GM18520 (cell line): ENCODE measurements around the gene C1orf116.
"Not testable (repeated sequence)": the region's sequence is repeated elsewhere in the genome, so short reads cannot be mapped to it uniquely, and the experiment has no call there.

ENCODE experiments used
- ATAC-seq: cut with Tn5 transposase; IDR thresholded peaks from one replicate; pipeline ENCODE4 v1.9.1; 2021; ENCODE audit not compliant: unreplicated experiment

C1orf116 gene

GRCh38 chr1:207059881-207060280, 27.3 kb upstream of the C1orf116 start:
- ATAC-seq: no peak

- ATAC-seq: no peak
These were observed 26.6 kb upstream of the C1orf116 start for GRCh38 chr1:207058878-207059867.

DNA sequence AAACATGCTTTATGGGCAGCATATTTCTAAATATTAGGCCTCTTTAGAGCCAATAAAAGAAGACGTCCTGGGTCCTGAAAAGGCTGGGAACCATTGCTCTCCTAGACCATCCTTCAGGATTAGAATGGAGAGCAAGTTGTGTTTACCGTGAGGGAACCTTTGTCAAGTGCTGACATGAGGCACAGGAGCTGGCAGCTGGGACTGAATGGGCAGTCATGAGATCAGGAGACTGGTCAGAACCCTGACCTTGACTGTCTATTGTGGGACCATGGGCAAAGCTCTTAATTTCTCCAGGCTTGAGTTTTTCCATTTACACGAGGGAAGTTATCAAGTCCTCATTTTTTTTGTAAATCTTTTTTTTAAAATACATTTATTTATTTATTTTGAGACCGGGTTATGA, 25.7 kb upstream of the C1orf116 start:
- ATAC-seq: no peak

DNA sequence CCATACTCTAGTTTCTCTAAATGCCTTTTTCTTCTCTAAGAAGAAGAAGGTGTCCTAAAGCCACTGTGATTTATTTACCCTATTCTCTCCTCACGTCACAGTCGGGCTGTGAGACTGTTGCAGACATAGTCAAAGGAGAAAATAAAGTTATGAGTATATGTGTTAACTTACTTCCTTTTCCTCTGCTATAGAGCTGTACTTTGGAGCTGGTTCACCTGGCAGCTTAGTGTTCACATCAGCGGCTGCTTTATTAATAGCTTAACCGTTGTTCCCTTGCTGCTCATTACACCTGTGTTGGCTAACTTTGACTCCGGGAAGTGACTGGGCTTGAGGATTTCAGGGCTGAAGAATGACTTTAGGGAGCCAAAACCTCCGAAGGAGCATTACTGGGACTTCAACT, 24.1 kb upstream of the C1orf116 start:
- no peak for ATAC-seq

- ATAC-seq: no peak
These were observed 22.9 kb upstream of the C1orf116 start for GRCh38 chr1:207055386-207056001.

DNA sequence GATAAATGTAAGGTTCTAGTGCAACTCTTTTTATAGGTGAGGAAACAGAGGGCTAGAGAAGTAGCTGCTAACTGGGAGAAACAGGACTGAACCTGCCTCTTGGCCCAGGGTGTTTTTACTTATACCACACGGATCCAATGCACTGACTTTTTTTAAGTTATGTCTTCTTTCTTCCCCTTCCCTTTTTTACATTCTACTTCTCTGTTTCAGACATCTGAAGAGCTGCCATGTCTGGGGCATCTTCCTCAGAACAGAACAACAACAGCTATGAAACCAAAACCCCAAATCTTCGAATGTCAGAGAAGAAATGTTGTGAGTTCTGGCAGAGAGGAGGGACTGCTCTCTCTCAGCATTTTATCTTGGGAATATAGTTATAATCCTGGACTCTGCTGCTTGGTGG, 21.9 kb upstream of the C1orf116 start:
- ATAC-seq: no peak

- ATAC-seq: peak; percentile 65
These were observed 20.6 kb upstream of the C1orf116 start, which contains the start of gene PFKFB2 for GRCh38 chr1:207052911-207053769. TSS of gene PFKFB2 (plus strand) at chr1:207053275. CDS start at chr1:207054718, 1,443 bp downstream.

- no peak for ATAC-seq
These were observed 18.8 kb upstream of the C1orf116 start, which contains the start of gene YOD1 for GRCh38 chr1:207051191-207051943. TSS of gene YOD1 (minus strand) at chr1:207051208. CDS start at chr1:207051030, 178 bp downstream.

GRCh38 chr1:207050480-207051190, 18.1 kb upstream of the C1orf116 start:
- ATAC-seq: peak; percentile 49

GRCh38 chr1:207049974-207050391, 17.4 kb upstream of the C1orf116 start:
- no peak for ATAC-seq

- ATAC-seq: no peak
These were observed 17.0 kb upstream of the C1orf116 start for GRCh38 chr1:207049514-207049913.

DNA sequence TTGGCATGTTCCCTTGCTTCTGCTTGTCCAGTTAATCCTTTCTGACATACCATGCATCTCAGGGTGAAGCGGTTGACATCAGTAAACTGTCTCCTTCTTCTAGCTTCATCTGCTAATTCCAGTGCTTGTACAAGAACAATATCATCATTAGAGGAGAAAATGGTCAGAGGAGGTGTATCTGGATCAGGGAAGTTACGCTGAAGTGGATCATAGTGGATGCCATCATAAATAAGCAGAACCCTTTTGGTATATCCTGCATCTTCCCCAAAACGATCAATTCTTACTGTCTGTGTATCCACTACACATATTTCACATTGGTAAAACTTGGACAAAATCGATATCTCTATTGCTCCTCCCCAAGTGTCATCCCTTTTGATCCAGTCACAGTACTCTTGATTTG, 16.5 kb upstream of the C1orf116 start:
- no peak for ATAC-seq

- no peak for ATAC-seq
These were observed 15.5 kb upstream of the C1orf116 start for GRCh38 chr1:207048041-207048440.

GRCh38 chr1:207047505-207047904, 14.9 kb upstream of the C1orf116 start:
- ATAC-seq: no peak

GRCh38 chr1:207045453-207045852, 12.9 kb upstream of the C1orf116 start:
- ATAC-seq: no peak

GRCh38 chr1:207041397-207041796, 8.8 kb upstream of the C1orf116 start:
- ATAC-seq: not testable (repeated sequence)

DNA sequence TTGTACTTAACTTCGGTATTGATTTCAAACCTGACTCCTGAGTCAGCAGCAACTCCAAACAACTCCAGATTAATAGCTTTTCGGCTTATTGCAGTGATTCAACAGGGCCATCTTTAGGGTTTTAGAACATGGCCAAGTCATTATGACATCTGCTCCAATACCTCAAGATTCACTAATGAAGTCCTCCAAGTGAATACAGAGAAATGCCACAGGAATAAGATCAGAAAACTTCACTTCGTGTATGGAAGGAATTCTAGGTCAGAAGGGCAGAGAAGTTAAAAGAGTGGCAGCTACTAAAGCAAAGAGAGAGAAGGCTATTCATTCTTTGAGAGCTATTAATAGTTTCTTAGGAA, 7.6 kb upstream of the C1orf116 start:
- ATAC-seq: no peak

GRCh38 chr1:207039380-207040180, 7.0 kb upstream of the C1orf116 start:
- no peak for ATAC-seq

DNA sequence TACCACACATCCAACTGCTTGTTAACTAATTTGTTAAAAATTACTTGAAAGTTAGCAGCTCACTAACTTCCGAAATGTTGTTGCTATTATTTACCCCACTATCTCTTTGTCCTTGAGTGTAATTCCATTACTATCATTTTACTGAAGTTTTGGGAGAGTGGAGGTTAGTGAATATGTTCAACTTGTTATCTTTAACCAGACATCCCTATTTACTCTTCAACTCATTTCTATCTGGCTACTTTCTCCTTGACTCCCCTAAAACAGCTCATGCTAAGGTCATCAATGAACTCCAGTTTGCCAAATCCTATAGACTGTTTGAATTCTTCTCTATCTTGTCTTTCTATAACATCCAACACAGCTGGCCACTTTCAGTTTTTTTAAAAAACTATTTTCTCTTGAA, 4.3 kb upstream of the C1orf116 start:
- no peak for ATAC-seq
